Mucosa of descending colon (tissue), 3 donors: ENCODE results near the gene NCOA6. TPM values are rescaled to one million over a fixed set of nuclear protein-coding genes. Genes with fewer than 3 reads are reported as not detected.

Experiments used
- ATAC-seq: fragments of 200-7000 bp; cut with Tn5 transposase; one replicate; pipeline ENCODE4 v1.9.1; 2020; ENCODE audit warnings: mild to moderate bottlenecking, moderate library complexity
- DNase-seq, 3 donors: peaks; one replicate each; pipeline ENCODE4 v3.0.0-alpha.2; 2020
- H3K36me3 ChIP-seq: fragments of 200-600 bp; one replicate; pipeline ENCODE4 v1.8.0; 2021; ENCODE audit warnings: low read depth, mild to moderate bottlenecking
- H3K4me1 ChIP-seq: fragments of 200-600 bp; one replicate; pipeline ENCODE4 v1.8.0; 2021; ENCODE audit warnings: low read depth, mild to moderate bottlenecking
- H3K4me3 ChIP-seq: fragments of 200-600 bp; one replicate; pipeline ENCODE4 v1.8.0; 2021; ENCODE audit warnings: mild to moderate bottlenecking
- H3K9me3 ChIP-seq: fragments of 200-600 bp; one replicate; pipeline ENCODE4 v1.8.0; 2021; ENCODE audit warnings: mild to moderate bottlenecking
- CTCF ChIP-seq: fragments of 200-600 bp; IDR thresholded peaks from one replicate; pipeline ENCODE4 v1.8.0; 2022; ENCODE audit warnings: antibody characterized with exemption, mild to moderate bottlenecking
- intact Hi-C, 2 donors: fragments of 100-400 bp; cut with DNase I in 1 of 2; cut with micrococcal nuclease in 1 of 2; formaldehyde crosslinking; loops; one replicate each; pipeline versions ENCODE4 v1.11.0 to v1.11.1; 2022; cut with DNase I, micrococcal nuclease
- total RNA-seq, 3 donors: library from RNA; stranded (reverse); fragmentation: NEBNext Ultra II Directional in 2 of 3; extraction: Animal tissue kit (Norgen Biotek cat#: 25700) in 2 of 3; gene quantifications; one replicate each; pipeline versions ENCODE4 v1.2.1 to v1.2.4, GENCODE V29; 2021 to 2023
- donor health status: DM: no; HTN: no; CAD: no; lungs with moderate emphysema.
- donor health status: DM: no; HTN: no; CAD: no.
- donor health status: DM: no; HTN: yes; CAD: no.

NCOA6 gene
- total RNA-seq, 3 donors from 2014 or later, result 37.8 to 47.5 (median 44.3) TPM

GRCh38 chr20:34675561-34675960 lies 149.9 kb downstream of the NCOA6 start:
- H3K4me3 ChIP-seq, result no peak overlapping the region

GRCh38 chr20:34673412-34673811 lies 152.0 kb downstream of the NCOA6 start:
- intact Hi-C loops, result no loop called here
- no peaks in the 10 kb centered on the region for H3K9me3 ChIP-seq
- no peak overlapping the region for H3K4me3 ChIP-seq
- TF ChIP-seq CTCF, result no peak
- DNase-seq (no peak), ATAC-seq (no peak)
- no peaks in the 10 kb centered on the region for H3K36me3 ChIP-seq
- H3K4me1 ChIP-seq, result peaks cover 5% of the 10 kb centered on the region

More at GRCh38 chr20:34675561-34675960, 149.9 kb downstream of the NCOA6 start:
- H3K4me1 ChIP-seq, result peaks cover 6% of the 10 kb centered on the region
- H3K9me3 ChIP-seq, result no peaks in the 10 kb centered on the region
- TF ChIP-seq CTCF, result no peak
- intact Hi-C loops, result no loop called here
- no peaks in the 10 kb centered on the region for H3K36me3 ChIP-seq
- DNase-seq (no peak), ATAC-seq (no peak)

- intact Hi-C loops, result no loop called here
- DNase-seq (no peak), ATAC-seq (no peak)
- no peak for TF ChIP-seq CTCF
- Histone ChIP-seq H3K9me3 (no peaks in the 10 kb centered on the region), H3K4me3 (no peak overlapping the region), H3K36me3 (no peaks in the 10 kb centered on the region), H3K4me1 (no peaks in the 10 kb centered on the region)
Measured at GRCh38 chr20:34669094-34669493, 156.4 kb downstream of the NCOA6 start.

Other genes starting within 250 kb of the NCOA6 start
- gene PIGU, start 148.6 kb downstream of the NCOA6 start, total RNA-seq, result 10 to 100 TPM; 14.4 to 26.3 (median 24.3) TPM
- 100 to 1,000 TPM in 2 of 3 donors, 10 to 100 TPM in 1; 65.9 to 155 (median 114) TPM for gene TP53INP2, start 121.3 kb downstream of the NCOA6 start, total RNA-seq
- gene GGT7, start 47.2 kb upstream of the NCOA6 start, total RNA-seq, result 10 to 100 TPM; 14.4 to 24.6 (median 20.3) TPM
- 100 to 1,000 TPM; 191 to 479 (median 302) TPM for gene ACSS2, start 51.0 kb upstream of the NCOA6 start, total RNA-seq
- 10 to 100 TPM; 45.2 to 97.3 (median 91.8) TPM for gene GSS, start 130.2 kb upstream of the NCOA6 start, total RNA-seq
- gene MYH7B, start 130.2 kb upstream of the NCOA6 start, total RNA-seq, result 1 to 10 TPM in 1 of 3 donors, under 1 TPM in 2; 0.76 to 1.9 (median 0.99) TPM